Esophagus muscularis mucosa (tissue), 4 donors: Measurements from ENCODE around the gene SPN. TPM values are rescaled to one million over a fixed set of nuclear protein-coding genes. Genes with fewer than 3 reads are reported as not detected.
A peak's percentile ranks its signal among the peaks of the same experiment; 100 is the strongest.

ENCODE experiments used
- DNase-seq: peaks from one replicate; pipeline ENCODE4 v3.0.0-alpha.2; 2017; ENCODE audit errors: extremely low spot score
- H3K27ac ChIP-seq, 4 donors: fragments of 200-600 bp; sonication (generic); replicated peaks in 1 of 4; 1 replicate in 3 of 4; 2 replicates in 1 of 4; pipeline ENCODE4 v1.5.1; 2016 to 2019; ENCODE audit warnings: mild to moderate bottlenecking in 1 of 4
- H3K27me3 ChIP-seq, 4 donors: fragments of 200-600 bp; sonication (generic); one replicate each; pipeline versions ENCODE4 v1.5.1 to v1.6.0; 2016 to 2019
- H3K36me3 ChIP-seq, 4 donors: fragments of 200-600 bp; sonication (generic); one replicate each; pipeline ENCODE4 v1.5.1; 2016 to 2019
- H3K4me1 ChIP-seq, 4 donors: fragments of 200-600 bp; sonication (generic); one replicate each; pipeline ENCODE4 v1.5.1; 2016 to 2019
- H3K4me3 ChIP-seq, 4 donors: fragments of 200-600 bp; sonication (generic); 1 replicate in 2 of 4; 2 replicates in 2 of 4; pipeline ENCODE4 v1.5.1; 2016 to 2019; ENCODE audit warnings: mild to moderate bottlenecking in 4 of 4, moderate library complexity in 1 of 4
- H3K9me3 ChIP-seq, 4 donors: fragments of 200-600 bp; sonication (generic); 1 replicate in 3 of 4; 2 replicates in 1 of 4; pipeline ENCODE4 v1.5.1; 2016 to 2019
- EP300 ChIP-seq: sonication (generic); formaldehyde crosslinking; IDR thresholded peaks from one replicate; pipeline ENCODE4 v1.6.1; 2017; ENCODE audit warnings: antibody characterized with exemption
- POLR2A ChIP-seq: fragments of 450-650 bp; IDR thresholded peaks from one replicate; pipeline ENCODE4 v1.6.1; 2017; ENCODE audit warnings: antibody characterized with exemption, moderate library complexity, mild to moderate bottlenecking, low read depth
- POLR2AphosphoS5 ChIP-seq, 2 donors: sonication (generic); formaldehyde crosslinking; IDR thresholded peaks; one replicate each; pipeline ENCODE4 v1.6.1; 2017; ENCODE audit warnings: antibody characterized with exemption in 2 of 2
- WGBS: methylation state at CpG from one replicate; pipeline ENCODE4 v1.1.5; 2018; 5-methylcytosine and 5-hydroxymethylcytosine counted together
- intact Hi-C: fragments of 100-400 bp; cut with DNase I; formaldehyde crosslinking; loops from one replicate; pipeline ENCODE4 v1.15.1; 2023
- total RNA-seq, 4 donors: library from RNA; depleted of rRNA; stranded (reverse); fragments of >200 nt; gene quantifications; one replicate each; pipeline versions ENCODE4 v1.1.0 to v1.2.1, GENCODE V29; 2016
- TF ChIP-seq, protein P1 (sequence below), 3 experiments: fragments of 200-600 bp in 2 of 3; fragments of 450-650 bp in 1 of 3; sonication (generic) in 2 of 3; IDR thresholded peaks; one replicate each; pipeline ENCODE4 v1.5.1; 2017 to 2019; ENCODE audit warnings: antibody characterized with exemption in 3 of 3, mild to moderate bottlenecking in 2 of 3, moderate library complexity in 1 of 3

The SPN gene
- total RNA-seq, 4 donors from 2014 or later = 1.1 to 4.2 (median 2.6) TPM

GRCh38 chr16:29673501-29673900 lies 10.5 kb downstream of the SPN start:
- peaks cover 0 to 11% (median 9%) of the 10 kb centered on the region in 4 donors for H3K4me1 ChIP-seq
- intact Hi-C loops = no loop called here
- no peaks in the 10 kb centered on the region for H3K27me3 ChIP-seq
- TF ChIP-seq POLR2A = no peak
- no peaks in the 10 kb centered on the region for H3K9me3 ChIP-seq
- H3K27ac ChIP-seq = no peak overlapping the region
- H3K36me3 ChIP-seq = no peaks in the 10 kb centered on the region
- WGBS = 94% methylated on average over 6 of the region's 6 CpGs
- H3K4me3 ChIP-seq = no peak overlapping the region
- DNase-seq = no peak

DNA sequence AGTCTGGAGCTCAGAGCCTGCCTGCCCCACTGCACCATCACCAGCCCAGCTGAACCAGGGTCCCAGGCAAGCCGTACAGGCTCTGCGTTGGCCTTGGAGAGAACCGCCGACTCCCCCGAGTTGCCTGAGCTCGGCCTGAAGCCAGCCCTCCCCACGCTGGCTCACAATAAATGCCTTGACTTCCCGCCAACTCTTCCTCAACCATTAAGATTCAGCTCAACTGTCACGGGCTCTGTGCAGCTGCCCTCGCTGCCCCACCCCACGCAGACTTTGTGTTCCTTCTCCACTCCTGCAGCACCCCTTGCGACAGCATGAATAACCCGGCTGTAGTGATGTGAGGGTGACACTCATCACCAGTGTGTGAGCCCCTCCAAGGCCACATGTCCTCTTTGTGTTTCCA lies 11.1 kb downstream of the SPN start:
- Histone ChIP-seq H3K36me3 (no peaks in the 10 kb centered on the region), H3K4me1 (peaks cover 0 to 18% (median 13%) of the 10 kb centered on the region in 4 donors), H3K4me3 (no peak overlapping the region), H3K9me3 (no peaks in the 10 kb centered on the region), H3K27ac (no peak overlapping the region), H3K27me3 (no peaks in the 10 kb centered on the region)
- intact Hi-C loops = no loop called here
- DNase-seq = no peak
- TF ChIP-seq POLR2AphosphoS5 (IDR thresholded peaks at IDR 0.05) (no peak), POLR2A (no peak), EP300 (no peak)
- TF ChIP-seq, protein P1, sequence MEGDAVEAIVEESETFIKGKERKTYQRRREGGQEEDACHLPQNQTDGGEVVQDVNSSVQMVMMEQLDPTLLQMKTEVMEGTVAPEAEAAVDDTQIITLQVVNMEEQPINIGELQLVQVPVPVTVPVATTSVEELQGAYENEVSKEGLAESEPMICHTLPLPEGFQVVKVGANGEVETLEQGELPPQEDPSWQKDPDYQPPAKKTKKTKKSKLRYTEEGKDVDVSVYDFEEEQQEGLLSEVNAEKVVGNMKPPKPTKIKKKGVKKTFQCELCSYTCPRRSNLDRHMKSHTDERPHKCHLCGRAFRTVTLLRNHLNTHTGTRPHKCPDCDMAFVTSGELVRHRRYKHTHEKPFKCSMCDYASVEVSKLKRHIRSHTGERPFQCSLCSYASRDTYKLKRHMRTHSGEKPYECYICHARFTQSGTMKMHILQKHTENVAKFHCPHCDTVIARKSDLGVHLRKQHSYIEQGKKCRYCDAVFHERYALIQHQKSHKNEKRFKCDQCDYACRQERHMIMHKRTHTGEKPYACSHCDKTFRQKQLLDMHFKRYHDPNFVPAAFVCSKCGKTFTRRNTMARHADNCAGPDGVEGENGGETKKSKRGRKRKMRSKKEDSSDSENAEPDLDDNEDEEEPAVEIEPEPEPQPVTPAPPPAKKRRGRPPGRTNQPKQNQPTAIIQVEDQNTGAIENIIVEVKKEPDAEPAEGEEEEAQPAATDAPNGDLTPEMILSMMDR (IDR thresholded peaks at IDR 0.05) = no peak
- 17% methylated on average over 13 of the region's 13 CpGs for WGBS

GRCh38 chr16:29675811-29676643 lies 13.0 kb downstream of the SPN start:
- Histone ChIP-seq H3K4me3 (no peak overlapping the region), H3K4me1 (peaks cover 5 to 23% (median 19%) of the 10 kb centered on the region in 4 donors), H3K27ac (no peak overlapping the region), H3K36me3 (no peaks in the 10 kb centered on the region), H3K9me3 (no peaks in the 10 kb centered on the region), H3K27me3 (no peaks in the 10 kb centered on the region)
- intact Hi-C loops = no loop called here
- TF ChIP-seq EP300 (no peak), POLR2AphosphoS5 (IDR thresholded peaks at IDR 0.05) (no peak), POLR2A (no peak)
- TF ChIP-seq, protein P1 (IDR thresholded peaks at IDR 0.05) = no peak
- no peak for DNase-seq
- WGBS = 62% methylated on average over 3 of the region's 3 CpGs

DNA sequence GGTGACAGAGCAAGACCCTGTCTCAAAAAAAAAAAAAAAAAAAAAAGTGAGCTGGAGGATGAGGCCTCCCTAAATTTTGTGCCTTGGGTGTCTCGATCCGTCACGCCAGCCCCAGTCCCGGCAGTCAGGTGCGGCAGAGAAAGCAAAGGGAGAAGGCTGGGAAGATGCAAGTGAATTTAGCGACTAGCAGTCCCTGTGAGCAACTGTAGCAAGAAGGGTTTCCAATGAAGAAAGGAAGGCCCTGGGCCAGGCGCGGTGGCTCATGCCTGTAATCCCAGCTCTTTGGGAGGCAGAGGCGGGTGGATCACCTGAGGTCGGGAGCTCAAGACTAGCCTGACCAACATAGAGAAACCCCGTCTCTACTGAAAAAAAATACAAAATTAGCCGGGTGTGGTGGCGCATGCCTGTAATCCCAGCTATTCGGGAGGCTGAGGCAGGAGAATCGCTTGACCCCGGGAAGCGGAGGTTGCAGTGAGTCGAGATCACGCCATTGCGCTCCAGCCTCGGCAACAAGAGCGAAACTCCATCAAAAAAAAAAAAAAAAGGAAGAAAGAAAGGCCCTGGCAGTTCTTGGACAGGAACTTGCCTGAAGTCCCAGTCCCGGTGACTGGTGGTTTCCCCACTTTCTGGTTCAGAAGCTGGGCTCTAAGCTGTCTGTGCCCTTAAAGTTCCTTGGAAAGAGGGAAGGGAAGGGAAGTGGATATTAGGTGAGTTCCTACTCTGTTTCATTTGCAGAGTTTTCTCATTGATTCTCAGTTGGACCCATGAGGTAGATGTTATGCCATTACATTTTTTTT lies 14.1 kb downstream of the SPN start:
- no peak for DNase-seq
- no peaks in the 10 kb centered on the region for H3K36me3 ChIP-seq
- H3K27ac ChIP-seq = no peak overlapping the region
- no peaks in the 10 kb centered on the region for H3K9me3 ChIP-seq
- TF ChIP-seq POLR2AphosphoS5 (IDR thresholded peaks at IDR 0.05) = no peak
- TF ChIP-seq, protein P1 (IDR thresholded peaks at IDR 0.05) = no peak
- TF ChIP-seq EP300 = no peak
- no peak for TF ChIP-seq POLR2A
- H3K27me3 ChIP-seq = no peaks in the 10 kb centered on the region
- 94% methylated on average over 23 of the region's 23 CpGs for WGBS
- intact Hi-C loops = no loop called here
- H3K4me3 ChIP-seq = no peak overlapping the region
- H3K4me1 ChIP-seq = peaks cover 5 to 23% (median 19%) of the 10 kb centered on the region in 4 donors

- Histone ChIP-seq H3K9me3 (no peaks in the 10 kb centered on the region), H3K27ac (peak within 1 kb of the TSS in 2 of 4 donors; percentile 26 to 27), H3K4me1 (peaks cover 5 to 23% (median 18%) of the 10 kb centered on the region in 4 donors), H3K27me3 (no peaks in the 10 kb centered on the region), H3K36me3 (no peaks in the 10 kb centered on the region), H3K4me3 (peak within 1 kb of the TSS; percentile 31 to 45 (median 34))
- TF ChIP-seq EP300 (no peak), POLR2AphosphoS5 (IDR thresholded peaks at IDR 0.05) (no peak), POLR2A (no peak)
- TF ChIP-seq, protein P1 (IDR thresholded peaks at IDR 0.05) = no peak
- WGBS = 48% methylated on average over 5 of the region's 5 CpGs
- no peak for DNase-seq
- intact Hi-C loops = no loop called here
Measured at GRCh38 chr16:29678691-29679267, 15.7 kb downstream of the SPN start, which contains the start of gene QPRT. TSS of gene QPRT (plus strand) at chr16:29679180. CDS start at chr16:29679198, 18 bp downstream.
